NCI-H748 (cell line): ENCODE data around the gene ABHD17B.
"Not testable (repeated sequence)": the region's sequence is repeated elsewhere in the genome, so short reads cannot be mapped to it uniquely, and the experiment has no call there.

Source experiments
- DNase-seq: peaks from one replicate; lab custom pipeline; 2025; ENCODE audit not compliant: unreplicated experiment; lab: John Stamatoyannopoulos, UW

Gene ABHD17B

DNA sequence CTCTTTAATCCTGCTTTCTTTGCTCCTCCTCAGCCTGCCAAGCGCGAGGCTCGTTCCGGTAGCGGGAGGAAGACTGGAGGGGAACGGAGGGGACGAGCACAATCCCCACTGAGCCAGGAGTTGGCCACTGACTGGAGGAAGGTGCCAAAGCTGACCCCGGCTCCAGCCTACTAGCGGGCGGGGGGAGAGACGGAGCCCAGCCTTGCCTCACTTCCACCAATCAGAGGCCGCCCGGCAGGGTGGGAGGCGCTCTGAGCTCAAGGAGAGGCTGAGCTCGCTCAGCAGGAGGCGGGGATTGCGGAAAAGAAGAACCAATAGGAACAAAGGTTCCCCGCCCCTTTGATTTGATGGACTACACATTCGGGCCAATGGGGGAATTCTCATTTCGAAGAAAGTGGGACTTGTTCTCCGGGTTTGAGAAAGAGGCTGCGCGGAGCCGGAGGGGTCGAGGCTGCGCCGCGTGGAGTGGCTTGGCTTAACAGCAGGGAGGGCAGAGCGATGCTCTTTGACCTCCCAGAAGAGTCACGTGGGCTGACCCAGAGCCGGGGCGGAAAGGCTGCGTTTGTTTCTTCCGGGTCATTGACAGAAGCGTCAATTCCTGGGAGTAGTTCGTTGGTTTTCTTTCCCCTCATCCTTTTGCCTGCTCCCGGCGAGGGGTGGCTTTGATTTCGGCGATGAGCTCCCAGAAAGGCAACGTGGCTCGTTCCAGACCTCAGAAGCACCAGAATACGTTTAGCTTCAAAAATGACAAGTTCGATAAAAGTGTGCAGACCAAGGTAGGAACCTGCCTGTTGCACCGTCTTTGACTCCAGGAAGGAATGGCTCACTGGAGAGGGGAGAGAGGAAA lies at the start of gene ABHD17B, which contains the start of gene C9orf85:
Gene ABHD17B, minus strand, starts transcription at position 133 of the 847 bp plus-strand sequence. CDS start 36,113 bp downstream, outside the sequence.
Gene C9orf85, plus strand, starts transcription at position 579 of the 847 bp plus-strand sequence. Its CDS starts 96 bp downstream, at position 675.
- peak; percentile 100 for DNase-seq

DNA sequence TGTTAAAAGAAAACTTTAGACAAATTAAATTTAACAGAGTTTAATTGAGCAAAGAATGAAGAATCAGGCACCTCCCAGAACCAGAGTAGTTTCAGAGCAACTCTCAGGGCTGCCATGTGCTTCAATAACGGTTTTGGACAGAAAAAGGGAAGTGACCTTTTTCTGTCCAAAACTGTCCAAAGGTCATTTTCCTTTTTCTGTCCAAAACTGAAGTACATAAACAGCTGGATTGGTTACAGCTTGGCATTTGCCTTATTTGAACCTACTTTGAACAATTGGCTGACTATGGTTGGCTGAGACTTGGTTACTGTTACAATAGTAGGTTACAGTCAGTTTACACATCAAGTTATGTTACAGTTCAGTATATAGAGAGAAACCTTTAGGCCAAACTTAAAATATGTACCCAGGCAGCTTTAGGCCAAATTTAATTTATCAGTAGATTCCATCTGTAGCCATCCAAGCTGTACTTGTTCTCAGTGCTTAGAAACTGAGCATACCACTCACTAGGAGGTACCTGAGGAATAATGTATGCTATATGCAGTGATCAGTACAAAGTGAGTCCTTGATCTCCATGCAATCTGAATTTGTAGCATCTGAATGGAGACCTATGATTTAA lies 44.4 kb upstream of the ABHD17B start:
- no peak for DNase-seq

DNA sequence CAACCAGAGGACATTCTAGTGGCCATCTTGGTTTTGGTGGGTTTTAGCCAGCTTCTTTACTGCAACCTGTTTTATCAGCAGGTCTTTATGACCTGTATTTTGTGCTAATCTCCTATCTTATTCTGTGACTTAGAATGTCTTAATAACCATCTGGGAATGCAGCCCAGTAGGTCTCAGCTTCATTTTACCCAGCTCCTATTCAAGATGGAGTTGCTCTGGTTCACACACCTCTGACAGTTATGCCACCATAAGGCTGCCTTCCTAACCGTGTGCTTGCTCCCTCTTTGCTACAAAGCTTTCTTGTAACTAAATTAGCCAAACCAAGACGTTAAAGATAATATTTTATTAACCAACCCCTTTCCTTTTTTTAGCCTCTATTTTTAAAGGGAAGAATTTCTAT lies 43.7 kb upstream of the ABHD17B start:
- not testable (repeated sequence) for DNase-seq

DNA sequence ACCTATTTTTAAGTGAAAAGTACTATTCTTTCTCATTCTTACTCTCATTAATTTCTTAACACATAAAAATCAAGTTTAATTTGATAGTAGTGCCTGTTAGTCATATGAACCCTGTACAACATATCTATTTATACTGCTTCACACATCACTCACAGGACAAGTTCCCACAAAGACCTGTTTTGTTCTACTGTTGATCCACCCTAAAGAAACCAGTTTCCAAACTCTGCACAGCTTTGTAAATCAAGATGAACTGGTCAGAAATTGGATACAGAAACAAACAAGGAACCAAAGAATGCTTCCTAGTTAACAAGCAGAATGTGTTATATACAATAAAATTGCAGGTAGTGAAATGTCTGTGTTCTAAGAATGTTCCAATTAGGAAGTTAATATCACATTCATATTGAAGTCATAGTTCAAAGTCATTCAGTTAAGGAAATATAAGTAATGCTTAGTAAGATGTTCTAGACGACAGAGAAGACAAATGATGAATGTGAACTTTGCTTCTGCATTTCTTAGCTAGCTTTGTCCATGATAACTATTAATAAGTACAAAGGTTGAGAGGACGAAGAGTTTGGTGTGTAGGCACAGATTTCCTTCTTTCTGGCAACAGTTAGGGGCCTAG lies 33.9 kb upstream of the ABHD17B start:
- DNase-seq = no peak

DNA sequence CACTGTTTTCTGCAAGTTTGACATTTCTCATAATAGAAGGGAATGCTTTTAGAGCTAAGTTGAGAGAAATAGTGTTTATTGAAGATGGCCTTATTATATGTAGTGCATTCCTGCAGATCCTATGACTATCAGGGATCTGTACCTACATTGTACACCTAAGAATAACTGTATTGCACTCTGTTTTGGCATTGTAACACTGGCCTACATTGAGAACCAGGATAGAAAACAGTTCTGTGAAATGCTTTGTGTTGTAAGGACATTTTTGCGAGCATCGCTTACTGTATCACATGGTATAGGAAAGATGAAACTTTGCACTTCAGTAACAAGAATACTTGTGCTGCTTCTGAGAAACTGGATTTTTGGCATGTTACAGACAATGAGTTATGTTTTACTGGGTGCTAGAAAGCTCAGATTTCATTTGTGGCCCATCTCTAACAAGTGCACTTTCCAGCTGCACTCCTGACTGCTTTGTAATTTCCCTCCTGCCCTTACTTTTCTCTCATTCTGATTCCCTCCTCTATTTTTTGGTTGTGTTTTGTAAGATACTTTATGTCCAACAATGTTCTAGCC lies 31.1 kb upstream of the ABHD17B start:
- DNase-seq = no peak

DNA sequence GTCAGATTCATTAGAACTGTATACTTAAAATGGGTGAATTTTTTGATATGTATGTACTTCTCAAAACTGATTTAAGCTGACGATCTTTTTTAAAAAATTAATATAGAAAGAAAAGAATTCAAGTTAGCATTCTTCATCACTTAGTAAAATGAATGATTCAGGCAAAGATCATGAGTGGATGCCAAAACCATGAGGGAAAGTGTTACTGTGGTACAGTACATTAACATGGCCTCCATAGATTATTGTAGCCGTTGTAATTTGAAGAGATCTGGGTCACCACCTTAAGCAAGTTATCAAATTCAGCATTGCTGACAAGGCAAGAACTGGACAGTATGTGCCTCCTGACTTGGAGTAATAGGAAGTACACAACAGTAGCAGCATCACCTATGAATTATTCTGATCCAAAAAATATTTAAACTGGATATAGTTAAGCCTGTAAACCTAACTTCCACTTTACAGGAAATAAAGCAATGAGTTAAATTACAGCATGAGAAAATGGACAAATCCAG lies 30.1 kb upstream of the ABHD17B start:
- DNase-seq = no peak

DNA sequence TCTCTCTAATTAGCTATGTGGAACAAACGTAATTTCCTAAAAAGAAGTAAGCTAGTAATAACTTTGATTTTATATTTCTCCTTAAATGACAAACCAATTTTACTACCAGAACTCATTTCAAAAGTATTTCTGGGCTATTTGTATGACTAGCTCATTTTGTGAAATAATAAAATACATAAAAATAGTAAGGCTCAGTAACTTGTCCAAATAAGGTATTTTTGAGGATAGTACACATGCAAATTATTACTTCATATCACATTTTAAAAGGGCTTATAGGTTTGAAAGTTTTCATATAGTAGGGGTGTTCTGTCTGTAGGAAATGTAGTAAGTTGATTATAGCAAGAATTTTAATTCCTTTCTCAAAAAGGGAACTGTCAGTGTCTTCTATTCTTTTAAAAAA lies 26.9 kb upstream of the ABHD17B start:
- DNase-seq = no peak

DNA sequence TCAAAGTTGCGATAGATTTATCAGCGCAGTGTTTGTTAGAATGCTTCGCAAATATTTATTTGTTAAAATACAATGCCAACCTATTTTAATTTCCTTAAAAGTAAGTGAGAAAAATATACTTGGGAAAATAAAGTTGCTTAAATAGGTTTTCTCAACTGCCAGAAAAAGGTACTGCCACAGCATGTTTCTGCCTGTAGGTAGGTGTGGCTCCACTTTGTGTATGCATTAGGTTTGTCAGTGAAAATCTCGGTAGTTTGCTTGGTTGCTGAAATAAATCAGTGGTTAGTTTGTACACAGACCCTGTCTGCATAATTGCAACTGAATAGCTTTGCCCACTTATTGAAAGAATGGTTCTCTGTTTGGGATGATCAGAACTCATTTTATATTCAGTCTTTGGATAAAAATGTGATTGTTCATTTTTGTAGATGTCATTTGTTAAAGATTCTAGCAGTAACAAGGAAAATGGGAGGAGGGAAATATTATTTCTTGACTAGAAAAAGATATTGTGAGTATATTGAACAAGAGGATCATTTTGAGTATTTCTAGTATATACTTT lies 26.2 kb upstream of the ABHD17B start:
- no peak for DNase-seq

DNA sequence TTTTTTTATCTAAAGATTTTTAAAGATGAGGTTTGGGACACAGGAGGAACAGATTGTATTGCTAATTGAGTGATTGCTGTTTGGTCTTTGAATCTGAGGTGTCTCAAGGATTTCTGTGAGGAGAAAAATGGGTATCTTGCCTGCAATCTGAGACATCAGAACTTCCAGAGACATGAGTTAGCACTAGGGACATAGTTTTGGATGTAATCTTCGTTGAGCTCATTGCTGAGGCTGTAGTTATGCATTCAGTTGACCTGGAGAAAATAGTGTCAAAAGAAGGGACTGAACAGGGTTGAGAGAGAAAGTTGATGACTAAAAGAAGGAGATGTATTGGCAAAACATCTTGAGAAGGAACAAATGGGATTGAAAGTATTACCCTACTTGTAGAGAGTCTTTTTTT lies 25.1 kb upstream of the ABHD17B start:
- DNase-seq = no peak

DNA sequence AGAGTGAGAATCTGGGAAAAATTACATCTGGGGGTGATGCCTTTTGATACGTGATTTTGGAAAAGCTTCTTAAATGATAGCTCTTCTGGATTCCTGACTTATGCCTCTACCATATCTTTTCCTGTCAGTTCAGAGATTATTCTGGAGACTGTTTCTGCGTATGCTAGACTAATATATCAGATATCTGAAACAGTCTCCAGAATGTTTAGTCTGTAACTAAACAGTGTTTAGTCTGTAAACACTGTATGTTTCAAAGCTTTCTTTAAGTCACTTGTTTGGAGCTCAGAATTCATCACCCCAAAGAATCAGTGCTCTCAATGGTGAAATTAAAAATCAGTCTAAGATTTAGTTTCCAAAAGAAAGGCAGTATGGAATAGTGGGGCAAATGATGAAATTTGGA lies 20.2 kb upstream of the ABHD17B start:
- DNase-seq = no peak

DNA sequence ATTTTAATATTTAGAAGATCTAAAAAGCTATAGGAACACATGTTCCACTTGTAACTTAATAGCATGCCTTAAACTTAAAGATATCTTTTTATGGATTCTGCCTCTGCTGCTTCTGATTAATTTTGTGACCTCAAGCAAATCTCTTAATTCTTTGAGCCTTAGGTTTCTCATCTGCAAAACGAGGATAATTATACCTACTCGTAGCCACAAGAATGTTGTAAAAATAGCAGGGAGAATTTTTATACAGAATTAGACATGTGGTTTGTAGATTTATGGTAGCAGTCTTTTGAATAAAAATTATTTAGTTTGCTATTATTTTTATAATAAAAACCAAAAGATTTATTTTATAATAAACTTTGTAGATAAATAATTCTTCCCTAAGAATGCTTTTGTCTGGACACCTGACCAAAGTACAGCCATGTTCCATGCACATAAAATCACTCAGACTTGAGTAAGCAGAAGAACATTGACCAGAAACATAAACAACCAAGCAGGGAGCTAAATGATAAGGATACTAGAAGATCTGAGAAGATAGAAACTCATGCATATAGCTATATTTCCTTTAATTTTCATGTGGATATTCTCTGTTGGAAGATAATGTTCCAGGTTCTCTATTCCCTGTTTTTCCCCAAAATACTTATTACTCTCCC lies 18.9 kb upstream of the ABHD17B start:
- no peak for DNase-seq

DNA sequence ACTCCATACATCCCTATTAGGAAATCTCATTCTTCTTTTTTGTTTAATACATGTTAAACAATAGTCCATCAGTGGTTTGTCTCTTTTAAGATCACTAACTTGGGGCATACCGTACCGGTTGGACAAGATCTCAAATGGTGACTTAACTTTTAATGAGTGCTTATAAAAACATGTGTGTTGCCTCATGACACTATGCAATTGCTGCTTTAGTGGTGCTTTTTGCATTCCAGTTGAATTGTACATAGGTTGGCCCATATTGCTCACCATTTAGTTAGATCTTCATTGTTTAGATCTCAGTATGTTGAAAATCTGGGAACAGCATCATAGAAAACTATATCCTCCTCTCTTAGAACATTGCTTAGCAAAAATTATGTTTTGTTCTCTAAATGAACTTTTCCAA lies 18.2 kb upstream of the ABHD17B start:
- DNase-seq = no peak

DNA sequence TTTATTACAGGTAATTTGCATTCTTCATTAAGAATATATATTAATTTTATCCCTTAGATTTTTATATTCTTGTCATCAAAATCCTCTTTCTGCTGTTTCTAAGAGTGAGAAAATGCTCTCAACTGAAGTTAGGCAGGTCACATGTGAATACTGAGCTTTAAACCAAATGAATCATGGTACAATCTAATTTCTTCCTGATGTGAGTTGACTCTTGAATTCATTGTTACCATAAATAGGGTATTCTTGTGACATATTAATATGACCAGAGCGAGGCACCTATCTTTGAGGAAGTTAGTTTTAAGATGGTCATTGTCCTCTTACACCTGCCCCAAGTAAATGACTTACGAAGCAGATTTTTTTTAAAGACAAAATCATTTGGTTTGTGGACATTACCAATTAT lies 17.8 kb upstream of the ABHD17B start:
- no peak for DNase-seq

DNA sequence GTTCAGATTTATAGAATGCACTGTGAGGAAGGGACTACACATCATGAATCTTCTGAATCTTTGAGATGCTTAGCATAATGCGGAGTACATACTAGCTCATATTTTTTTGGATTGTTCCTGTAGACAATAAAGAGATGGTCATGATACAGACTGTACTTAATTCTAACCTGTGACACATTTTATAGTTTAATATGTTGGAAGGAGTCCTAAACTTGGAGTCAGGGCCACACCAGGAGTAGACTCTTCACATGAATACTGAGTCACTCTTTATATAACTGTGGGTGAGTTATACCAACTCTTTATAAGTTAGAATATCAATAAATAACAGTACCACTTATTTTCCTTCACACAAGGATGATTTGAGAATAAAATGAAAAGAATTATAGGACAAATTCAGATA lies 17.4 kb upstream of the ABHD17B start:
- no peak for DNase-seq

DNA sequence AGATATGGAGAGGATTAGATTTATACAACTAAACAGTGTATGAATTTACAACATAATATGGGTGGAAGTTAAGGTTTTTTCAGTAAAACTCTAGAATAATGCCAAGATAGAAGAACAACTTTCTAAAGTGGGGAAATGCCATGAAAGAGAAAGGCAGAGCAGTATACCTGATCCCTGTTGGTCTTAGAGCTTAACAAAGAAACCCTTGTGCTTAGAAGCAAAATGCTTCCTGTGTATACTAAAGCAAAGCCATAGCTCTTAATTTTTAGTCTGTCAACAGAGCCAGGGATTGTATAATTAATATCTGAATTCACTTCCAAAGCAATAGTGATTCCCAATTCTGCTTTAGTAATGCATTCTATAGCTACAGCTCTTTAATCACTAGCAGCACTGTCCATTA lies 14.8 kb upstream of the ABHD17B start:
- DNase-seq = no peak

DNA sequence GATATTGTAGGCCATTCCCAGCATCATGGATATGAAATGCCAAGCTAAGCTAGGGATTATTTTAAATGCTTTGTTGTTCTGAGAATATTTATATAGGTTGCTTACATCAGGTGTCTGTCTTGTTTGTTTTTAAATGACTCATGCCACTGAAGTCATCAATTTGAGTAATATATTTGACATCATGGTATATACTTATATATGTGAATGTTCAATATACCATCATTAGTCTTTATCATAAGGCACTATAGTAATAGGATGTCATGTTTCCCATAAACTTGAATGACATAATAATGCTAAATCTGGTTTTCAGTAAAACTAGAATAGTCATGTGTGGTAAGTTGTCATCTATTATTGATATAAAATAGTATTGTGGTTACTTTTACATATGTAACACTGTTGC lies 13.6 kb upstream of the ABHD17B start:
- DNase-seq = no peak

DNA sequence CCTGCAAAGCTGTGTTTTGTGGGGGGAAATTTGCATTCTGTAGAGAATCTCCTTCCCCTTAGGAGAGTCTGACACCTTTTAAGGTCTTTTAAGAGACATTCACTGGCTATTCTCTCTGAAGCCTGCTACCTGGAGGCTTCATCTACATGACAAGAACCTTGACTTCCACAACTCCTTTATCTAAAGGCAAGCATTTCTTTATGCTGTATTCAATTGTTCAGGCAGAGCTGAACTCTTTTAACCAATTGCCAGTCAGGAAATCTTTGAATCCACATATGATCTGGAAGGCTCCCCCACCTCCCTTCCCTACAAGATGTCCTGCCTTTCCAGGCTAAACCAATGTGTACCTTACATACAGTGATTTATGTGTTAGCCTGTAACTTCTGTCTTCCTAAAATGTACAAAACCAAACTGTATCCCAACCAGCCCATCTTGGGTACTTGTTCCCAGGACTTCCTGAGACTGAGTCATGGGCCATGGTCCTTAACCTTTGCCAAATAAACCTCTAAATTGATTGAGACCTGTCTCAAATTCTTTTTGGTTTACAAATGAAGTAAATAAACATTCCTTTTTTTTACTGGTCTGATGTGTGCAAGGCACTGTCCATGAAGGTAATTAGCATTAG lies 10.3 kb upstream of the ABHD17B start:
- DNase-seq = no peak

DNA sequence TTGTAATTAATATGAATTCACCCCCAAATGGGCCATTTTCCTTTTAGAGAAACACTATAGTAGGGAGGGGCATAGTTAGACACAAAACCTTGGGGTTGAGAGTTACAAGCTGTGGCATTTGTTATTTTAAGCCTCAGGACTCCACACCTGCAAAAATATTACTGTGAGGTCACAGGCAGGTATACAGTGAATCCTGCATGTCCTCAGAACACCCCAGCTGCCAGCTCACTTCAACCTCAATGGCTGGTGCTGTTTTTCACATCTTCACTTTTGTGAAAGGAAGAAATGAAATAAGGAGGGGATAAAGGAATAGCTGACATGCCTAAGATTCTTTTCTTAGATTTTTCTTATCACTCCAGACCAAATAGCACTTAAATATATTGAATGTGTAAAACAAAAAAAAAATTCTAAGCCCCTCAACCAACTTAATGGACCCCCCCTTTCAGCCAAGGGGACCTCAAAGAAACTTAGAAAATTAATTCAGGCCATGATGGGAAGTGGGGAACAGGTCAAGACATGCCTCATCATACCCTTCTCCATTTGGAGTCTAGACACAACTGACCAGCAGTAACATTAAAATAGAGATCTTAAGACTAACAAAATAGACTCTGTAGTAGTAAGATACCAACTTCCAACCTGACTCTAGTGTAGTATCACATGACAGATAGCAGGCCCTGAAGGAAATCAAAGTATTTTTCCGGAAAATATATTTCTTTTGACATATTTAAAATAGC lies 9.6 kb upstream of the ABHD17B start:
- no peak for DNase-seq

DNA sequence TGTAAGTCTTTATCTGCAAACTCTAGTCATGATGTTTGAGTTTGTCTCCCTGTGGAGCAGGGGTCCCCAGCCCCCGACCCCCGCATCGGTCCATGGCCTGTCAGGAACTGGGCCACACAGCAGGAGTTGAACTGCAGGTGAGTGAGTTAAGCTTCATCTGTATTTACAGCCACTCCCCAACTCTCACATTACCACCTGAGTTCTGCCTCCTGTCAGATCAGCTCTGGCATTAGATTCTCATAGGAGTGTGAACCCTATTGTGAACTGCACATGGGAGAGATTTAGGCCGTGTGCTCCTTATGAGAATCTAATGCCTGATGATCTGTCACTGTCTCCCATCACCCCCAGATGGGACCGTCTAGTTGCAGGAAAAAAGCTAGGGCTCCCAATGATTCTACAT lies 7.4 kb upstream of the ABHD17B start:
- no peak for DNase-seq
